ENCODE measurements around the gene MYBPC1. TPM values are rescaled to one million over a fixed set of nuclear protein-coding genes. Genes with fewer than 3 reads are reported as not detected.
"Not testable (repeated sequence)": the region's sequence is repeated elsewhere in the genome, so short reads cannot be mapped to it uniquely, and the experiment has no call there.

MYBPC1 gene
- total and polyA plus RNA-seq, 7 donors = 1,084 to 7,509 (median 4,088) TPM

DNA sequence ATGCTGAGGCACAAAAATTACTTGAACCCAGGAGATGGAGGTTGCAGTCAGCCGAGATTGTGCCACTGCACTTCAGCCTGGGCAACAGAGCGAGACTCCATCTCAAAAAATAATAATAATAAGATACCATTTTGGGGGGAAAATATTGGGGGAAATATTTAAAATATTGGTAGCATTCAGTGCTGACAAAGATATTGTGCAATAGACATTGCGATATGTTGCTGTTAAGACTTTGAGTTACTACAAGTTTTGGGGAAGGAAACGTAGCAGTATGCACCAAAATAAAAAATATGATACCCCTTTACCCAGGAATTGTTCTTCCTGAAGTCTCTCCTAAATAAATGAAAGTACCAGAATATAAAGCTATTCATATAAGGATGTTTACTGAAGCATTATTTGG lies 37.7 kb upstream of the MYBPC1 start:
- Histone ChIP-seq H3K27ac (no peak overlapping the region), H3K27me3 (ENCODE audit: insufficient read depth in 3 of 3, low read length in 2 of 3) (no peaks in the 10 kb centered on the region), H3K4me1 (peaks cover 17% of the 10 kb centered on the region), H3K4me3 (no peak overlapping the region), H3K9me3 (no peaks in the 10 kb centered on the region), H3K36me3 (ENCODE audit: insufficient read depth in 1 of 2, low read depth in 1 of 2) (no peaks in the 10 kb centered on the region)
- TF ChIP-seq, protein P1, sequence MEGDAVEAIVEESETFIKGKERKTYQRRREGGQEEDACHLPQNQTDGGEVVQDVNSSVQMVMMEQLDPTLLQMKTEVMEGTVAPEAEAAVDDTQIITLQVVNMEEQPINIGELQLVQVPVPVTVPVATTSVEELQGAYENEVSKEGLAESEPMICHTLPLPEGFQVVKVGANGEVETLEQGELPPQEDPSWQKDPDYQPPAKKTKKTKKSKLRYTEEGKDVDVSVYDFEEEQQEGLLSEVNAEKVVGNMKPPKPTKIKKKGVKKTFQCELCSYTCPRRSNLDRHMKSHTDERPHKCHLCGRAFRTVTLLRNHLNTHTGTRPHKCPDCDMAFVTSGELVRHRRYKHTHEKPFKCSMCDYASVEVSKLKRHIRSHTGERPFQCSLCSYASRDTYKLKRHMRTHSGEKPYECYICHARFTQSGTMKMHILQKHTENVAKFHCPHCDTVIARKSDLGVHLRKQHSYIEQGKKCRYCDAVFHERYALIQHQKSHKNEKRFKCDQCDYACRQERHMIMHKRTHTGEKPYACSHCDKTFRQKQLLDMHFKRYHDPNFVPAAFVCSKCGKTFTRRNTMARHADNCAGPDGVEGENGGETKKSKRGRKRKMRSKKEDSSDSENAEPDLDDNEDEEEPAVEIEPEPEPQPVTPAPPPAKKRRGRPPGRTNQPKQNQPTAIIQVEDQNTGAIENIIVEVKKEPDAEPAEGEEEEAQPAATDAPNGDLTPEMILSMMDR (IDR thresholded peaks at IDR 0.05) = no peak
- DNase-seq (no peak), ATAC-seq (no peak)
- WGBS, 3 donors = 73 to 88% (median 84%) methylated on average over 4 of the region's 4 CpGs
- intact Hi-C loops (cut with DNase I) = no loop called here

DNA sequence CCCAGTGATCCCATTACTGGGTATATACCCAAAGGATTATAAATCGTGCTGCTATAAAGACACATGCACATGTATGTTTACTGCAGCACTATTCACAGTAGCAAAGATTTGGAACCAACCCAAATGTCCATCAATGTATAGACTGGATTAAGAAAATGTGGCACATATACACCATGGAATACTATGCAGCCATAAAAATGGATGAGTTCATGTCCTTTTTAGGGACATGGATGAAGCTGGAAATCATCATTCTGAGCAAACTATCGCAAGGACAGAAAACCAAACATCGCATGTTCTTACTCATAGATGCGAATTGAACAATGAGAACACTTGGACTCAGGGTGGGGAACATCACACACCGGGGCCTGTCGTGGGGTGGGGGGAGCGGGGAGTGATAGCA lies 36.0 kb upstream of the MYBPC1 start:
- ATAC-seq; H3K27me3 ChIP-seq (ENCODE audit: insufficient read depth in 3 of 3, low read length in 2 of 3); H3K27ac ChIP-seq; H3K36me3 ChIP-seq (ENCODE audit: insufficient read depth in 1 of 2, low read depth in 1 of 2); H3K9me3 ChIP-seq; H3K4me3 ChIP-seq; DNase-seq; intact Hi-C loops (cut with DNase I): not testable (repeated sequence)
- 89 to 96% (median 94%) methylated on average over 7 of the region's 7 CpGs for WGBS, 3 donors
- peaks cover 20% of the 10 kb centered on the region for H3K4me1 ChIP-seq

DNA sequence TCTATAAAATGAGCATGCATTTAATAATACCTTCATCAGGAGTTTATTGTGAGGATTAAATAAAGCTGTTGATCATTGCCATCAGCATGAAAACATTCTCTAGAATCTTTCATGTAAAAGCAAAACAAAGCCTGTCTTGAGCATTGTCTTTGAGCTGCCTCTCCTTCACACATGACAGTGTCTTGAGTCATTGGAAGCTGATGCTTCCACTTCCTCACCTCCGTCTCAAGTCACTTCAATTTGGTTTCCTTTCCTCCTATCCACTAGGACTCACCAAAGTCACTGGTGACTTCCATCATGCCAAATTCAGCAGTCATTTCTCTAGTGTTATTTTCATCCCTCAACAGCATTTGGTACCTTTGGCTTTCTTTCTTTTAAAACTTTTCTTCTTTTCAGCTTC lies 31.6 kb upstream of the MYBPC1 start:
- TF ChIP-seq, protein P1 (IDR thresholded peaks at IDR 0.05) = no peak
- intact Hi-C loops (cut with DNase I) = loop anchor here in 1 of 2 donors (5.0 kb wide), 1 partner anchor 36 kb away; no protein-coding TSS in a partner anchor
- Histone ChIP-seq H3K9me3 (no peaks in the 10 kb centered on the region), H3K4me3 (no peak overlapping the region), H3K27ac (peak overlapping the region; percentile 79), H3K4me1 (peaks cover 37% of the 10 kb centered on the region), H3K36me3 (ENCODE audit: insufficient read depth in 1 of 2, low read depth in 1 of 2) (no peaks in the 10 kb centered on the region), H3K27me3 (ENCODE audit: insufficient read depth in 3 of 3, low read length in 2 of 3) (no peaks in the 10 kb centered on the region)
- peak in 1 of 4 donors; percentile 15 for ATAC-seq
- 30 to 67% (median 48%) methylated on average over 1 of the region's 1 CpG for WGBS, 3 donors
- DNase-seq = no peak

- H3K36me3 ChIP-seq (ENCODE audit: insufficient read depth in 1 of 2, low read depth in 1 of 2) = no peaks in the 10 kb centered on the region
- no peaks in the 10 kb centered on the region for H3K9me3 ChIP-seq
- no peak for DNase-seq
- intact Hi-C loops (cut with DNase I) = loop anchor here (5.0 kb wide), 3 partner anchors 38 to 73 kb away; no protein-coding TSS in a partner anchor
- WGBS, 3 donors = 15 to 37% (median 18%) methylated on average over 2 of the region's 2 CpGs
- H3K27ac ChIP-seq = no peak overlapping the region
- no peak for ATAC-seq
- TF ChIP-seq, protein P1 (IDR thresholded peaks at IDR 0.05) = no peak
- no peak overlapping the region for H3K4me3 ChIP-seq
- no peaks in the 10 kb centered on the region for H3K27me3 ChIP-seq (ENCODE audit: insufficient read depth in 3 of 3, low read length in 2 of 3)
- peaks cover 44% of the 10 kb centered on the region for H3K4me1 ChIP-seq
These were observed 29.9 kb upstream of the MYBPC1 start for GRCh38 chr12:101564912-101565311.

DNA sequence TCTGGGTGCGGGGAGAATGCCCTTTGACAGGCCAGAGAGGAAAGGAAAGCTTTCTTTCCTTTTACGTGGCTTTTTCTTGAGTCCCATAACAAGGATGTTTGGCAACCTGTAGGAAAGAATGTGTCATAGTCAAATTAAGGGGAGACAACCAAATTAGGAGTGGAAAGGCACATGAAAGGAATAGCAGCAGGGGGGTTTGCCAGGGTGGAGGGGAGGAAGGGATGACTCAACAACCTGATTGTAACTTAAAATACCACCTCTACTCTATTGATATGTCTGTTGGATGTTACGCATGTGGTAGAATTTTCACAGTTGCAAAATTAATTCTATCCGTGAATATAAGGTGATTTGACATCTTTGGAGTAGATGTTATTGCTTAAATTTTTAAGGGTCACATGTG lies 28.5 kb upstream of the MYBPC1 start:
- H3K27ac ChIP-seq = peak overlapping the region; percentile 87
- ATAC-seq (no peak), DNase-seq (no peak)
- no peaks in the 10 kb centered on the region for H3K36me3 ChIP-seq (ENCODE audit: insufficient read depth in 1 of 2, low read depth in 1 of 2)
- no peaks in the 10 kb centered on the region for H3K27me3 ChIP-seq (ENCODE audit: insufficient read depth in 3 of 3, low read length in 2 of 3)
- H3K9me3 ChIP-seq = no peaks in the 10 kb centered on the region
- TF ChIP-seq, protein P1 (IDR thresholded peaks at IDR 0.05) = no peak
- H3K4me1 ChIP-seq = peaks cover 51% of the 10 kb centered on the region
- intact Hi-C loops (cut with DNase I) = loop anchor here (5.0 kb wide), 3 partner anchors 39 to 74 kb away; no protein-coding TSS in a partner anchor
- no peak overlapping the region for H3K4me3 ChIP-seq
- 30 to 47% (median 34%) methylated on average over 4 of the region's 4 CpGs for WGBS, 3 donors
